Measurements from ENCODE around the gene CKS2. TPM values are rescaled to one million over a fixed set of nuclear protein-coding genes. Genes with fewer than 3 reads are reported as not detected.

The CKS2 gene
- total RNA-seq, 4 donors from 2014 or later: 9.8 to 34.1 (median 20.3) TPM

GRCh38 chr9:89304020-89304833 lies 6.8 kb upstream of the CKS2 start:
- DNase-seq (ENCODE audit: low spot score) (no peak), ATAC-seq (ENCODE audit: low FRiP score) (no peak)
- no peak for TF ChIP-seq CTCF (IDR thresholded peaks at IDR 0.05)

- DNase-seq (ENCODE audit: low spot score) (no peak), ATAC-seq (ENCODE audit: low FRiP score) (no peak)
- no peak for TF ChIP-seq CTCF (IDR thresholded peaks at IDR 0.05)
These were observed 6.2 kb upstream of the CKS2 start for GRCh38 chr9:89304834-89305188.

GRCh38 chr9:89305868-89306267 lies 5.1 kb upstream of the CKS2 start:
- no peak for TF ChIP-seq CTCF (IDR thresholded peaks at IDR 0.05)
- no peak for ATAC-seq (ENCODE audit: low FRiP score)
- DNase-seq (ENCODE audit: low spot score): no peak

- DNase-seq (ENCODE audit: low spot score) (no peak), ATAC-seq (ENCODE audit: low FRiP score) (no peak)
- TF ChIP-seq CTCF (IDR thresholded peaks at IDR 0.05): no peak
These were observed 1.8 kb upstream of the CKS2 start for GRCh38 chr9:89309166-89309565.

GRCh38 chr9:89309608-89310474 lies 1.2 kb upstream of the CKS2 start:
- DNase-seq (ENCODE audit: low spot score) (no peak), ATAC-seq (ENCODE audit: low FRiP score) (no peak)
- TF ChIP-seq CTCF (IDR thresholded peaks at IDR 0.05): no peak

- DNase-seq (ENCODE audit: low spot score) (no peak), ATAC-seq (ENCODE audit: low FRiP score) (peak; percentile 13)
- TF ChIP-seq CTCF (IDR thresholded peaks at IDR 0.05): no peak
These were observed 589 bp downstream of the CKS2 start for GRCh38 chr9:89311346-89312221.
